ENCODE results near the gene PIGN. TPM values are rescaled to one million over a fixed set of nuclear protein-coding genes. Genes with fewer than 3 reads are reported as not detected.
A peak's percentile ranks its signal among the peaks of the same experiment; 100 is the strongest.

The PIGN gene
- total RNA-seq, 1 experiment from 2014 or later: 29.5 TPM

- H3K4me3 Mint-ChIP-seq (ENCODE audit: unreplicated experiment): no peak overlapping the region
- no TSS peak for BruUV-seq (replicated peaks)
- peaks cover 9% of the 10 kb centered on the region for H3K4me1 Mint-ChIP-seq (ENCODE audit: insufficient read depth, unreplicated experiment)
- intact Hi-C loops (cut with micrococcal nuclease): no loop called here
- H3K27me3 Mint-ChIP-seq (ENCODE audit: insufficient read depth, unreplicated experiment): no peaks in the 10 kb centered on the region
- DNase-seq (ENCODE audit: unreplicated experiment): no peak
- H3K27ac Mint-ChIP-seq (ENCODE audit: low read depth, unreplicated experiment): no peak overlapping the region
- POLR2A ChIA-PET: no interaction called here
- CTCF ChIA-PET: no interaction called here
- no peak for TF ChIP-seq CTCF (IDR thresholded peaks at IDR 0.05; ENCODE audit: unreplicated experiment)
- peaks cover 7% of the 10 kb centered on the region for H3K36me3 Mint-ChIP-seq (ENCODE audit: insufficient read depth, unreplicated experiment)
- H3K9me3 Mint-ChIP-seq (ENCODE audit: unreplicated experiment): no peaks in the 10 kb centered on the region
Observed at GRCh38 chr18:62138461-62139235, 48.2 kb downstream of the PIGN start.

- Mint-ChIP-seq H3K27me3 (ENCODE audit: insufficient read depth, unreplicated experiment) (no peaks in the 10 kb centered on the region), H3K9me3 (ENCODE audit: unreplicated experiment) (no peaks in the 10 kb centered on the region), H3K27ac (ENCODE audit: low read depth, unreplicated experiment) (no peak overlapping the region), H3K36me3 (ENCODE audit: insufficient read depth, unreplicated experiment) (no peaks in the 10 kb centered on the region), H3K4me1 (ENCODE audit: insufficient read depth, unreplicated experiment) (peaks cover 19% of the 10 kb centered on the region), H3K4me3 (ENCODE audit: unreplicated experiment) (no peak overlapping the region)
- intact Hi-C loops (cut with micrococcal nuclease): loop anchor here (1.0 to 2.0 kb wide), 8 partner anchors 230 to 1447 kb away; no protein-coding TSS in a partner anchor
- ChIA-PET CTCF (interaction anchor here (0.5 to 6.0 kb wide), 29 partner anchors 10 to 1031 kb away, joined by 3 to 59 read pairs (median 4); no protein-coding TSS in a partner anchor), POLR2A (interaction anchor here (0.6 to 1.0 kb wide), 5 partner anchors 9 to 614 kb away, joined by 3 to 4 read pairs (median 3); no protein-coding TSS in a partner anchor)
- DNase-seq (ENCODE audit: unreplicated experiment): peak; percentile 75
- BruUV-seq (replicated peaks): no TSS peak
- TF ChIP-seq CTCF (IDR thresholded peaks at IDR 0.05; ENCODE audit: unreplicated experiment): peak; percentile 85
Observed at GRCh38 chr18:62131301-62131909, 55.5 kb downstream of the PIGN start.

GRCh38 chr18:62128157-62128556, 58.7 kb downstream of the PIGN start:
- CTCF ChIA-PET: interaction anchor here (0.5 to 6.0 kb wide), 6 partner anchors 539 to 806 kb away, joined by 3 to 59 read pairs (median 6); no protein-coding TSS in a partner anchor
- H3K36me3 Mint-ChIP-seq (ENCODE audit: insufficient read depth, unreplicated experiment): no peaks in the 10 kb centered on the region
- DNase-seq (ENCODE audit: unreplicated experiment): peak; percentile 46
- POLR2A ChIA-PET: interaction anchor here (1.0 kb wide), 1 partner anchor 262 kb away, joined by 3 read pairs; no protein-coding TSS in a partner anchor
- H3K27me3 Mint-ChIP-seq (ENCODE audit: insufficient read depth, unreplicated experiment): no peaks in the 10 kb centered on the region
- TF ChIP-seq CTCF (IDR thresholded peaks at IDR 0.05; ENCODE audit: unreplicated experiment): no peak
- intact Hi-C loops (cut with micrococcal nuclease): no loop called here
- no peak overlapping the region for H3K4me3 Mint-ChIP-seq (ENCODE audit: unreplicated experiment)
- H3K9me3 Mint-ChIP-seq (ENCODE audit: unreplicated experiment): no peaks in the 10 kb centered on the region
- BruUV-seq (replicated peaks): no TSS peak
- H3K4me1 Mint-ChIP-seq (ENCODE audit: insufficient read depth, unreplicated experiment): peaks cover 10% of the 10 kb centered on the region
- no peak overlapping the region for H3K27ac Mint-ChIP-seq (ENCODE audit: low read depth, unreplicated experiment)

- H3K27me3 Mint-ChIP-seq (ENCODE audit: insufficient read depth, unreplicated experiment): no peaks in the 10 kb centered on the region
- H3K27ac Mint-ChIP-seq (ENCODE audit: low read depth, unreplicated experiment): no peak overlapping the region
- TF ChIP-seq CTCF (IDR thresholded peaks at IDR 0.05; ENCODE audit: unreplicated experiment): no peak
- H3K36me3 Mint-ChIP-seq (ENCODE audit: insufficient read depth, unreplicated experiment): no peaks in the 10 kb centered on the region
- H3K4me1 Mint-ChIP-seq (ENCODE audit: insufficient read depth, unreplicated experiment): peaks cover 10% of the 10 kb centered on the region
- no peak for DNase-seq (ENCODE audit: unreplicated experiment)
- no peaks in the 10 kb centered on the region for H3K9me3 Mint-ChIP-seq (ENCODE audit: unreplicated experiment)
- H3K4me3 Mint-ChIP-seq (ENCODE audit: unreplicated experiment): no peak overlapping the region
- intact Hi-C loops (cut with micrococcal nuclease): no loop called here
- CTCF ChIA-PET: interaction anchor here (1.2 to 2.0 kb wide), 4 partner anchors 545 to 577 kb away, joined by 3 to 6 read pairs (median 4); no protein-coding TSS in a partner anchor
- BruUV-seq (replicated peaks): no TSS peak
- POLR2A ChIA-PET: interaction anchor here (0.6 kb wide), 1 partner anchor 15 kb away, joined by 3 read pairs; no protein-coding TSS in a partner anchor
Observed at GRCh38 chr18:62126737-62127136, 60.1 kb downstream of the PIGN start.

Data from MCF 10A (cell line).